Endothelial cell of umbilical vein (primary cell): ENCODE measurements around the gene ABL1. TPM values are rescaled to one million over a fixed set of nuclear protein-coding genes. Genes with fewer than 3 reads are reported as not detected.

ENCODE experiments used
- BruUV-seq: library from RNA; stranded (reverse); fragments of 400-500 nt; replicated peaks from 2 replicates; lab custom pipeline; 2021; lab: Mats Ljungman, UMichigan
- CTCF ChIA-PET: fragments of 300-600, 350-600 bp; sonication (Branson Sonifier 250); formaldehyde crosslinking; loops from one replicate; lab custom pipeline; 2021; ENCODE audit warnings: antibody characterized with exemption, inconsistent platforms; lab: Charles Lee
- POLR2A ChIA-PET: fragments of 300-600, 350-600 bp; sonication (Branson Sonifier 250); formaldehyde crosslinking; loops from one replicate; lab custom pipeline; 2021; ENCODE audit warnings: antibody characterized with exemption, inconsistent platforms; lab: Charles Lee
- DNase-seq: peaks from one replicate; pipeline ENCODE4 v3.0.0-alpha.2; 2011; ENCODE audit warnings: low read depth, low spot score
- FAIRE-seq: peaks from 2 replicates; lab custom pipeline; 2011; peaks lifted over from hg19 to GRCh38; lab: Jason Lieb, UNC
- H2AFZ ChIP-seq: 2 replicates; pipeline ENCODE4 v1.6.0; 2012; ENCODE audit warnings: low read depth, low read length, control low read depth, inconsistent platforms
- H3K27ac ChIP-seq: 2 replicates; pipeline ENCODE4 v1.5.1; 2011; ENCODE audit warnings: low read depth, mild to moderate bottlenecking, control low read depth, low read length, moderate library complexity; ENCODE audit not compliant: insufficient read depth
- H3K27me3 ChIP-seq, 2 experiments: 2 replicates each; pipeline versions ENCODE4 v1.6.0 to v1.6.1; 2011; ENCODE audit warnings: low read length in 2 of 2, mixed read lengths in 1 of 2; ENCODE audit not compliant: control insufficient read depth in 2 of 2, insufficient read depth in 2 of 2
- H3K36me3 ChIP-seq, 2 experiments: 2 replicates in 1 of 2; 3 replicates in 1 of 2; pipeline ENCODE4 v1.5.1; 2011; ENCODE audit warnings: low read length in 2 of 2, mild to moderate bottlenecking in 1 of 2, moderate library complexity in 1 of 2; ENCODE audit not compliant: control insufficient read depth in 2 of 2, insufficient read depth in 2 of 2; ENCODE audit errors: extremely low read depth in 1 of 2
- H3K4me1 ChIP-seq: 3 replicates; pipeline ENCODE4 v1.5.1; 2011; ENCODE audit warnings: mild to moderate bottlenecking, low read length; ENCODE audit not compliant: control insufficient read depth, insufficient read depth; ENCODE audit errors: extremely low read depth
- H3K4me2 ChIP-seq: 2 replicates; pipeline ENCODE4 v1.6.1; 2011; ENCODE audit warnings: low read length, control low read depth, mixed read lengths; ENCODE audit not compliant: insufficient read depth
- H3K4me3 ChIP-seq, 3 experiments: fragments of 200-600 bp in 1 of 3; sonication (generic), shearing (Covaris generic) in 1 of 3; replicated peaks in 1 of 3; 2 replicates each; pipeline ENCODE4 v1.5.1; 2011 to 2016; ENCODE audit warnings: control low read depth in 3 of 3, low read length in 3 of 3, mild to moderate bottlenecking in 2 of 3, inconsistent platforms in 1 of 3, low read depth in 1 of 3, moderate library complexity in 1 of 3; ENCODE audit not compliant: insufficient read depth in 1 of 3
- H3K79me2 ChIP-seq: 2 replicates; pipeline ENCODE4 v1.6.0; 2012; ENCODE audit warnings: low read length, inconsistent platforms; ENCODE audit not compliant: control insufficient read depth, insufficient read depth
- H3K9ac ChIP-seq: replicated peaks from 2 replicates; pipeline ENCODE3; 2011; ENCODE audit warnings: low read length, control low read depth; ENCODE audit not compliant: insufficient read depth; ENCODE audit errors: extremely low read depth
- H3K9me1 ChIP-seq: replicated peaks from 3 replicates; pipeline ENCODE4 v1.6.0; 2011; ENCODE audit warnings: mild to moderate bottlenecking, low read length; ENCODE audit not compliant: control insufficient read depth, insufficient read depth; ENCODE audit errors: extremely low read depth
- H3K9me3 ChIP-seq: replicated peaks from 2 replicates; pipeline ENCODE4 v1.5.1; 2012; ENCODE audit warnings: low read length, inconsistent platforms; ENCODE audit not compliant: control insufficient read depth, insufficient read depth
- H4K20me1 ChIP-seq: replicated peaks from 2 replicates; pipeline ENCODE3; 2011; ENCODE audit warnings: mild to moderate bottlenecking, low read length; ENCODE audit not compliant: control insufficient read depth, insufficient read depth; ENCODE audit errors: extremely low read depth
- CTCF ChIP-seq, 2 donors: IDR thresholded peaks; 1 replicate in 1 of 2; 2 replicates in 1 of 2; pipeline ENCODE4 v1.5.1; 2011; ENCODE audit warnings: low read length in 2 of 2, mild to moderate bottlenecking in 2 of 2, moderate library complexity in 2 of 2, control low read depth in 1 of 2, inconsistent platforms in 1 of 2, low read depth in 1 of 2; ENCODE audit not compliant: insufficient read depth in 1 of 2; ENCODE audit errors: extremely low read depth in 1 of 2
- GATA2 ChIP-seq: IDR thresholded peaks from 2 replicates; pipeline ENCODE4 v1.7.0; 2011; ENCODE audit warnings: low read depth, mild to moderate bottlenecking, moderate library complexity, mixed read lengths, low read length; ENCODE audit not compliant: insufficient read length, insufficient read depth
- MAX ChIP-seq: IDR thresholded peaks from 2 replicates; pipeline ENCODE4 v1.6.1; 2011; ENCODE audit not compliant: insufficient read depth, insufficient read length
- dilution Hi-C: fragments of 300-500 bp; cut with MboI; formaldehyde crosslinking; loops from one replicate; pipeline ENCODE4 v1.15.0; 2019; ENCODE audit warnings: low sequenced_read_pairs; ENCODE audit not compliant: extremely low pct_ligation_motif_present
- intact Hi-C: fragments of 100-400 bp; cut with micrococcal nuclease; formaldehyde crosslinking; loops from one replicate; pipeline ENCODE4 v1.10.0; 2022
- polyA plus RNA-seq, 4 experiments: library from polyadenylated mRNA; depleted of rRNA in 3 of 4; stranded (reverse) in 3 of 4; unstranded in 1 of 4; fragments of >200 nt; gene quantifications; 2 replicates each; pipeline versions ENCODE4 v1.2.1 to v1.2.3, GENCODE V29; 2011 to 2012; ENCODE audit warnings: missing spikeins in 1 of 4
- total RNA-seq: library from RNA; stranded (reverse); gene quantifications from 2 replicates; pipeline ENCODE4 v1.2.3, GENCODE V29; 2021

Gene ABL1
- total and polyA plus RNA-seq, 2 donors (not counting 3 experiments of a cell fraction or from before 2014, with no cell fraction given), result 32.1 to 87.1 TPM

- Histone ChIP-seq H3K9ac (no peak overlapping the region), H3K9me3 (no peaks in the 10 kb centered on the region), H3K27me3 (no peaks in the 10 kb centered on the region), H3K4me3 (no peak overlapping the region), H3K79me2 (peaks cover 1% of the 10 kb centered on the region), H4K20me1 (no peaks in the 10 kb centered on the region), H3K4me1 (no peaks in the 10 kb centered on the region), H3K4me2 (no peak overlapping the region), H3K9me1 (no peaks in the 10 kb centered on the region), H3K36me3 (peaks cover 37 to 52% of the 10 kb centered on the region in 2 experiments), H3K27ac (no peak overlapping the region), H2AFZ (no peak overlapping the region)
- POLR2A ChIA-PET, result no interaction called here
- dilution Hi-C loops (no loop called here), intact Hi-C loops (no loop called here)
- FAIRE-seq (no peak), DNase-seq (no peak)
- BruUV-seq, result no TSS peak
- TF ChIP-seq GATA2 (no peak), CTCF (IDR thresholded peaks at IDR 0.05; ENCODE audit: extremely low read depth in 1 of 2, insufficient read depth in 1 of 2, low read depth in 1 of 2, low read length in 2 of 2) (no peak), MAX (no peak)
- CTCF ChIA-PET, result interaction anchor here (1.1 to 2.4 kb wide), 3 partner anchors 10 to 167 kb away, joined by 8 to 12 read pairs (median 9); no protein-coding TSS in a partner anchor
Observed at GRCh38 chr9:130879863-130880411, 44.9 kb downstream of the ABL1 start.
